ENCODE results near the gene KLB.

Gene KLB

DNA sequence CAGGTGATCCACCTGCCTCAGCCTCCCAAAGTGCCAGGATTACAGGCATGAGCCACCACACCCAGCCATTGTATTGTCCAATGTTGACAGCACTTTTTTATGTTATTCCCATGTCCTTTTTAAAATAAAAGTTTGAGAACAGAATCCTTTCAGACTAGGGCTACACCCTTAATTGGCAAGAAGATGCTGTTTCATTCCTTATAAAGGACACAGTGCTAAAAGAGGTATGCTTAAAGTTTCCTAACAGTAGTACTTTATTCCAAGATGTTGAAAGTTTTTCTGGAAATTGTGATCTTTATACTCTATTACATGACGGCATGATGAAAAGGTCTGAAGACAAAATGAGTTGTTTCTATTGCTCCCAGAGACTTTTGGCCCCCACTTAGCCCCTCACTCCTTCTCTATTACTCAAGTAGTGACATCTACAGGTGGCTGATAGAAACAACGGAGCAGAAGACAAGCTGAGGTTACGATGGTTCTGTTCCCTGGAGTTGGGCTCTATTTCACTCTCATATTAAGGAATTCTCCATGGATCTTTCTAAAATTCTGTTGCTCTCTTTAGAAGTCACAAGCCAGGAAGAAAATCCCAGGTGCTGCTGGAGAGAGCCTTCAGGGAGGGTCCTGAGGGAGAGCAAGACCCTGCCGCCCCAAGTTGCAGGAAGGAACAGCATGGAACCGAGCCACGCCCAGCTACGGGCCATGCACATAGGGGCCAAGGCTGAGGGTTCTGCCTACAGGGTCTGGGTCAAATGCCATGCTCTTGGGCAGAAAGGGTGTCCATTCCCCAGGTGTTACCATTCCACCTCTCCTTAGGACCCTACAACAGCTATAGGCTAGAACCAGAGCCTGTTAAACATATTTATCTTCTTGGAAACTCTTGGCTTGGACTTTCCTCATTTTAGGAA, 29.2 kb downstream of the KLB start:
- no peaks in the 10 kb centered on the region for H3K9me3 ChIP-seq (ENCODE audit: control insufficient read depth, insufficient read depth, low read length)
- no peak for TF ChIP-seq EZH2phosphoT487 (IDR thresholded peaks at IDR 0.05; ENCODE audit: borderline replicate concordance, low read length)
- TF ChIP-seq, protein P1, sequence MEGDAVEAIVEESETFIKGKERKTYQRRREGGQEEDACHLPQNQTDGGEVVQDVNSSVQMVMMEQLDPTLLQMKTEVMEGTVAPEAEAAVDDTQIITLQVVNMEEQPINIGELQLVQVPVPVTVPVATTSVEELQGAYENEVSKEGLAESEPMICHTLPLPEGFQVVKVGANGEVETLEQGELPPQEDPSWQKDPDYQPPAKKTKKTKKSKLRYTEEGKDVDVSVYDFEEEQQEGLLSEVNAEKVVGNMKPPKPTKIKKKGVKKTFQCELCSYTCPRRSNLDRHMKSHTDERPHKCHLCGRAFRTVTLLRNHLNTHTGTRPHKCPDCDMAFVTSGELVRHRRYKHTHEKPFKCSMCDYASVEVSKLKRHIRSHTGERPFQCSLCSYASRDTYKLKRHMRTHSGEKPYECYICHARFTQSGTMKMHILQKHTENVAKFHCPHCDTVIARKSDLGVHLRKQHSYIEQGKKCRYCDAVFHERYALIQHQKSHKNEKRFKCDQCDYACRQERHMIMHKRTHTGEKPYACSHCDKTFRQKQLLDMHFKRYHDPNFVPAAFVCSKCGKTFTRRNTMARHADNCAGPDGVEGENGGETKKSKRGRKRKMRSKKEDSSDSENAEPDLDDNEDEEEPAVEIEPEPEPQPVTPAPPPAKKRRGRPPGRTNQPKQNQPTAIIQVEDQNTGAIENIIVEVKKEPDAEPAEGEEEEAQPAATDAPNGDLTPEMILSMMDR (IDR thresholded peaks at IDR 0.05; ENCODE audit: low read depth, low read length, poor library complexity, severe bottlenecking): peak; percentile 60
- H3F3A ChIP-seq (ENCODE audit: control insufficient read depth, insufficient read depth): no peaks in the 10 kb centered on the region
- H3K4me2 ChIP-seq (ENCODE audit: low read length): no peak overlapping the region
- H3K27ac ChIP-seq (ENCODE audit: low read depth, low read length): no peak overlapping the region
- H3K79me2 ChIP-seq (ENCODE audit: control insufficient read depth, low read length): no peaks in the 10 kb centered on the region
- no peaks in the 10 kb centered on the region for H3K36me3 ChIP-seq (ENCODE audit: control insufficient read depth, low read length)
- H3K9me2 ChIP-seq (replicated peaks; ENCODE audit: control insufficient read depth, low read length): no peaks in the 10 kb centered on the region
- no peaks in the 10 kb centered on the region for H3K27me3 ChIP-seq (ENCODE audit: control insufficient read depth, low read length)
- no peaks in the 10 kb centered on the region for H3K4me1 ChIP-seq (ENCODE audit: control insufficient read depth, low read length)
- H3K4me3 ChIP-seq (ENCODE audit: low read length): no peak overlapping the region
- no peaks in the 10 kb centered on the region for H4K20me1 ChIP-seq (ENCODE audit: control insufficient read depth, insufficient read depth, low read depth, low read length)

DNA sequence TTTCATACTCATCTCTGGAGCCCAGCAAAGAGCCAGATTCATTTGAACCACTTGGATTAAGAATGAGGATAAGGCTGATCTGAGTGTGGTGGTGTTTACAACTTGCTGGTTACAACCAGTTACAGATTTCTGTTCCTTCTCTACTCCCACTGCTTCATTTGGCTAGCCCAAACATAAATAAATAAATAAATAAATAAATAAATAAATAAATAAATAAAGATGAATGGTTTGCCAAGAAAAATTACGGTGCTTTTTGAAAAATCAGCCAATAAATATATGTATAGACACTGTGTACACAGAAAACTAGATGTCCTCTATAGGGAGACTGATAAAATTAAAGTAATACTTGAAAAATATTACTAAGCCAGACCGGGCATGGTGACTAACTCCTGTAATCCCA, 34.9 kb downstream of the KLB start:
- Histone ChIP-seq H3K27me3 (ENCODE audit: control insufficient read depth, low read length) (peaks cover 4% of the 10 kb centered on the region; the same call in 1 of the 2 replicates), H3K9me2 (replicated peaks; ENCODE audit: control insufficient read depth, low read length) (no peaks in the 10 kb centered on the region), H3K4me1 (ENCODE audit: control insufficient read depth, low read length) (no peaks in the 10 kb centered on the region), H3K4me3 (ENCODE audit: low read length) (no peak overlapping the region), H4K20me1 (ENCODE audit: control insufficient read depth, insufficient read depth, low read depth, low read length) (no peaks in the 10 kb centered on the region), H3K9me3 (ENCODE audit: control insufficient read depth, insufficient read depth, low read length) (no peaks in the 10 kb centered on the region), H3K4me2 (ENCODE audit: low read length) (no peak overlapping the region), H3K79me2 (ENCODE audit: control insufficient read depth, low read length) (no peaks in the 10 kb centered on the region), H3F3A (ENCODE audit: control insufficient read depth, insufficient read depth) (peaks cover 11% of the 10 kb centered on the region), H3K36me3 (ENCODE audit: control insufficient read depth, low read length) (no peaks in the 10 kb centered on the region), H3K27ac (ENCODE audit: low read depth, low read length) (no peak overlapping the region)
- no peak for TF ChIP-seq EZH2phosphoT487 (IDR thresholded peaks at IDR 0.05; ENCODE audit: borderline replicate concordance, low read length)
- TF ChIP-seq, protein P1 (IDR thresholded peaks at IDR 0.05; ENCODE audit: low read depth, low read length, poor library complexity, severe bottlenecking): no peak

DNA sequence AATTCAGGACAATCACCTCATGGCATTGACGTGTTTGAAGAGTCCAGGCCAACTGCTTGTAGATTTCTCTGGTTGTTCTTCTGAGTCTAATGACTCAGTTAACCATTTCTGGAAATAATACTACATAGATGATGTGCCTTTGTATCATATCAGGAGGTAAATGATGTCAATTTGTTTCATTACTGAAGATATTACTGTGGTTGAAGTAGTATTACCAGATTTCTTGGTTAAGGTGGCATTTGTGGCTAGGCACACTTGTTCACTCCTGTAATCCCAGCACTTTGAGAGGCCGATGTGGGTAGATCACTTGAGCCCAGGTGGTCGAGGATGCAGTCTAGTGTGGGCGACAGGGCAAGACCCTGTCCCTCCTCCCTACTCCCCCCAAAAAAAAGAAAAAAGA, 36.3 kb downstream of the KLB start:
- Histone ChIP-seq H3K4me2 (ENCODE audit: low read length) (no peak overlapping the region), H3K9me3 (ENCODE audit: control insufficient read depth, insufficient read depth, low read length) (no peaks in the 10 kb centered on the region), H3F3A (ENCODE audit: control insufficient read depth, insufficient read depth) (peaks cover 18% of the 10 kb centered on the region), H3K27ac (ENCODE audit: low read depth, low read length) (no peak overlapping the region), H3K4me3 (ENCODE audit: low read length) (no peak overlapping the region), H4K20me1 (ENCODE audit: control insufficient read depth, insufficient read depth, low read depth, low read length) (no peaks in the 10 kb centered on the region), H3K79me2 (ENCODE audit: control insufficient read depth, low read length) (no peaks in the 10 kb centered on the region), H3K4me1 (ENCODE audit: control insufficient read depth, low read length) (peaks cover 9% of the 10 kb centered on the region), H3K36me3 (ENCODE audit: control insufficient read depth, low read length) (no peaks in the 10 kb centered on the region), H3K27me3 (ENCODE audit: control insufficient read depth, low read length) (peaks cover 4% of the 10 kb centered on the region; the same call in 1 of the 2 replicates), H3K9me2 (replicated peaks; ENCODE audit: control insufficient read depth, low read length) (no peaks in the 10 kb centered on the region)
- TF ChIP-seq, protein P1 (IDR thresholded peaks at IDR 0.05; ENCODE audit: low read depth, low read length, poor library complexity, severe bottlenecking): no peak
- no peak for TF ChIP-seq EZH2phosphoT487 (IDR thresholded peaks at IDR 0.05; ENCODE audit: borderline replicate concordance, low read length)
